K562 (cell line): ENCODE results near the gene MCCC2. TPM values are rescaled to one million over a fixed set of nuclear protein-coding genes. Genes with fewer than 3 reads are reported as not detected.

Experiments
- ASH1L ChIP-seq: fragments of 450-650 bp; IDR thresholded peaks from 2 replicates; pipeline ENCODE4 v1.6.1; 2018; ENCODE audit warnings: borderline replicate concordance, mild to moderate bottlenecking, low read depth; ENCODE audit not compliant: partially characterized antibody
- CBX8 ChIP-seq: fragments of 200-600 bp; sonication (generic); IDR thresholded peaks from 2 replicates; pipeline ENCODE4 v1.6.1; 2012; ENCODE audit warnings: borderline replicate concordance, mixed run types, low read depth, mild to moderate bottlenecking, moderate library complexity, mixed read lengths, low read length, control low read depth, inconsistent platforms; ENCODE audit not compliant: poor library complexity, severe bottlenecking; ENCODE audit errors: extremely low read depth
- DACH1 ChIP-seq: fragments of 450-650 bp; IDR thresholded peaks from 2 replicates; pipeline ENCODE4 v1.6.1; 2018; ENCODE audit not compliant: partially characterized antibody
- ESRRB ChIP-seq: fragments of 250-450 bp; sonication (Bioruptor Pico); IDR thresholded peaks from 2 replicates; pipeline ENCODE4 v1.5.0; 2020; ENCODE audit warnings: mild to moderate bottlenecking, moderate library complexity, borderline replicate concordance
- EZH2 ChIP-seq: IDR thresholded peaks from 2 replicates; pipeline ENCODE4 v1.6.1; 2012; ENCODE audit warnings: low read depth, mild to moderate bottlenecking, inconsistent platforms, low read length, borderline replicate concordance
- FIP1L1 ChIP-seq: fragments of 200-400 bp; formaldehyde crosslinking; IDR thresholded peaks from 2 replicates; pipeline ENCODE4 v1.6.1; 2018; ENCODE audit warnings: mild to moderate bottlenecking, low read depth, low read length; ENCODE audit not compliant: poor library complexity, severe bottlenecking
- LCOR ChIP-seq: sonication (generic); formaldehyde crosslinking; IDR thresholded peaks from 2 replicates; pipeline ENCODE4 v1.8.0; 2022; ENCODE audit warnings: mild to moderate bottlenecking, missing genetic modification reagents
- MLLT1 ChIP-seq, 2 experiments: fragments of 450-650 bp; IDR thresholded peaks; 2 replicates each; pipeline ENCODE4 v1.6.1; 2016
- NKRF ChIP-seq: fragments of 450-650 bp; IDR thresholded peaks from 2 replicates; pipeline ENCODE4 v1.6.1; 2016; ENCODE audit warnings: borderline replicate concordance
- POLR2AphosphoS5 ChIP-seq: IDR thresholded peaks from 2 replicates; pipeline ENCODE4 v1.6.1; 2011; ENCODE audit warnings: mild to moderate bottlenecking, low read depth, low read length, moderate library complexity; ENCODE audit not compliant: control insufficient read depth, insufficient read depth
- RBM25 ChIP-seq: fragments of 200-400 bp; formaldehyde crosslinking; IDR thresholded peaks from 2 replicates; pipeline ENCODE4 v1.6.1; 2018; ENCODE audit warnings: low read length, low read depth, moderate library complexity; ENCODE audit not compliant: severe bottlenecking
- RHOXF2B ChIP-seq: fragments of 250-450 bp; sonication (Bioruptor Pico); conservative IDR thresholded peaks from 2 replicates; pipeline ENCODE4 v1.5.1; 2021
- SMARCA5 ChIP-seq: fragments of 450-650 bp; IDR thresholded peaks from 2 replicates; pipeline ENCODE4 v1.6.1; 2016
- SRSF1 ChIP-seq: fragments of 200-400 bp; formaldehyde crosslinking; IDR thresholded peaks from 2 replicates; pipeline ENCODE4 v1.6.1; 2017; ENCODE audit warnings: mild to moderate bottlenecking, low read depth, low read length, moderate library complexity
- SRSF9 ChIP-seq: fragments of 200-400 bp; formaldehyde crosslinking; IDR thresholded peaks from 2 replicates; pipeline ENCODE4 v1.6.1; 2017; ENCODE audit warnings: low read depth, low read length, borderline replicate concordance
- ZNF24 ChIP-seq: fragments of 450-650 bp; IDR thresholded peaks from 2 replicates; pipeline ENCODE4 v1.6.1; 2016
- ZNF316 ChIP-seq: fragments of 450-650 bp; IDR thresholded peaks from 2 replicates; pipeline ENCODE4 v1.6.1; 2016
- ZNF696 ChIP-seq: fragments of 250-450 bp; sonication (Bioruptor Pico); conservative IDR thresholded peaks from 2 replicates; pipeline ENCODE4 v1.4.0; 2020; ENCODE audit warnings: mild to moderate bottlenecking, moderate library complexity
- polyA plus RNA-seq, 8 experiments: library from polyadenylated mRNA; depleted of rRNA in 4 of 8; stranded (reverse) in 5 of 8; unstranded in 3 of 8; fragments of >200 nt; fragmentation: Nextera tagmentation in 2 of 8; fragmentation: Illumina TruSeq in 1 of 8; extraction: Ambion mirVana in 2 of 8; extraction: Trizol in 1 of 8; gene quantifications; 2 replicates each; pipeline versions ENCODE4 v1.2.1 to v1.2.3, GENCODE V29; 2011 to 2014; ENCODE audit warnings: inconsistent platforms in 1 of 8, missing spikeins in 1 of 8
- total RNA-seq, 7 experiments: library from RNA; depleted of rRNA in 6 of 7; stranded (reverse); fragments of >200 nt in 6 of 7; fragmentation: Illumina TruSeq in 2 of 7; extraction: Trizol in 2 of 7; gene quantifications; 2 replicates each; pipeline versions ENCODE4 v1.2.1 to v1.2.3, GENCODE V29; 2011 to 2021; ENCODE audit warnings: low replicate concordance in 1 of 7
- TF ChIP-seq, protein P1 (sequence below): fragments of 250-450 bp; sonication (Bioruptor Pico); IDR thresholded peaks from 2 replicates; pipeline ENCODE4 v1.8.0; 2022; ENCODE audit warnings: inconsistent platforms, mild to moderate bottlenecking, moderate library complexity, borderline replicate concordance
- TF ChIP-seq, protein P2 (sequence below), 2 experiments: IDR thresholded peaks; 2 replicates each; pipeline ENCODE4 v1.6.1; 2011; ENCODE audit warnings: borderline replicate concordance in 1 of 2, control low read depth in 1 of 2, low read depth in 1 of 2, low read length in 1 of 2, mild to moderate bottlenecking in 1 of 2, mixed read lengths in 1 of 2, moderate library complexity in 1 of 2; ENCODE audit not compliant: insufficient read depth in 1 of 2, insufficient read length in 1 of 2, poor library complexity in 1 of 2, severe bottlenecking in 1 of 2; ENCODE audit errors: extremely low read depth in 1 of 2

Gene MCCC2
- total and polyA plus RNA-seq, 9 of the 15 experiments (the other 6 are each of a cell fraction or from before 2014, with no cell fraction given), result 17.1 to 77.9 (median 52.5) TPM

DNA sequence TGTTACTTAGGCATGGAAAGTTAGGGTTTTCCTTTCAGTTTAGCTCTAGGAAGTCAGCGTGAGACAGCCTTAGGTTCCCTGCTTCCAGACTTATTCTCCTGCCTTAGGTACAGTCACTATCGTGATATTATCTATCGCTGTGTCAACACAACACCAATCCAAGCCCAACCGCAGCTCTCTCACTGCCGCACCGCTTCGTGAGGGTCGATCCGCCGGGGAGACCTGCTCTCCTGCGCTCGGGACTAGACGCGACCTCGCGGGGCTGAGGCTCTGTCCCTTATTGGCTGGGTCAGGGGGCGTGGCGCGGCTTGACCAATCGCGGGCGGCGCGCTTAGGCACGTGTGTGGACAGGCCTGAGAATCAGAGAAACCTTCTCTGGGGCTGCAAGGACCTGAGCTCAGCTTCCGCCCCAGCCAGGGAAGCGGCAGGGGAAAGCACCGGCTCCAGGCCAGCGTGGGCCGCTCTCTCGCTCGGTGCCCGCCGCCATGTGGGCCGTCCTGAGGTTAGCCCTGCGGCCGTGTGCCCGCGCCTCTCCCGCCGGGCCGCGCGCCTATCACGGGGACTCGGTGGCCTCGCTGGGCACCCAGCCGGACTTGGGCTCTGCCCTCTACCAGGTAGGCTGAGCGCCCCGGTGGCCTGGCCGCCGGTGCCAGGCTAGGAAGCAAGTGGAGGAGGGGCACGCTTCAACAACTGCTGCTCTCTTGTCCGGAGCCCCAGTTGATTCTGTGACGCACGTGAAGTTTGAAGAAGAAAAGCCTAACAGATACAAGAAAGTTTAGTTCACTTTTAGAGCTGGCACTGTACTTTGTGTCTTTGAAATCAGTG lies at the start of gene MCCC2 (continued):
- TF ChIP-seq FIP1L1 (peak; percentile 59), DACH1 (no peak), ASH1L (no peak), ZNF24 (no peak), POLR2AphosphoS5 (peak; percentile 59), ZNF316 (0 out of 2 replicates have a peak, but pooled peaks have one; percentile 9), EZH2 (no peak), RBM25 (peak; percentile 73), LCOR (no peak), SRSF9 (no peak), RHOXF2B (no peak), CBX8 (no peak), ZNF696 (CRISPR knock-in tag) (no peak), NKRF (peak; percentile 85), SMARCA5 (no peak), ESRRB (CRISPR knock-in tag) (no peak), MLLT1 (IDR thresholded peaks at IDR 0.05) (peak in 1 of 2 experiments; percentile 35; a peak in 1 of 4 replicates), SRSF1 (no peak)
- TF ChIP-seq, protein P1, sequence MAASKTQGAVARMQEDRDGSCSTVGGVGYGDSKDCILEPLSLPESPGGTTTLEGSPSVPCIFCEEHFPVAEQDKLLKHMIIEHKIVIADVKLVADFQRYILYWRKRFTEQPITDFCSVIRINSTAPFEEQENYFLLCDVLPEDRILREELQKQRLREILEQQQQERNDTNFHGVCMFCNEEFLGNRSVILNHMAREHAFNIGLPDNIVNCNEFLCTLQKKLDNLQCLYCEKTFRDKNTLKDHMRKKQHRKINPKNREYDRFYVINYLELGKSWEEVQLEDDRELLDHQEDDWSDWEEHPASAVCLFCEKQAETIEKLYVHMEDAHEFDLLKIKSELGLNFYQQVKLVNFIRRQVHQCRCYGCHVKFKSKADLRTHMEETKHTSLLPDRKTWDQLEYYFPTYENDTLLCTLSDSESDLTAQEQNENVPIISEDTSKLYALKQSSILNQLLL (CRISPR knock-in tag), result no peak
- TF ChIP-seq, protein P2, sequence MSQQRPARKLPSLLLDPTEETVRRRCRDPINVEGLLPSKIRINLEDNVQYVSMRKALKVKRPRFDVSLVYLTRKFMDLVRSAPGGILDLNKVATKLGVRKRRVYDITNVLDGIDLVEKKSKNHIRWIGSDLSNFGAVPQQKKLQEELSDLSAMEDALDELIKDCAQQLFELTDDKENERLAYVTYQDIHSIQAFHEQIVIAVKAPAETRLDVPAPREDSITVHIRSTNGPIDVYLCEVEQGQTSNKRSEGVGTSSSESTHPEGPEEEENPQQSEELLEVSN (IDR thresholded peaks at IDR 0.05; ENCODE audit: borderline replicate concordance in 1 of 2, extremely low read depth in 1 of 2, insufficient read depth in 1 of 2, insufficient read length in 1 of 2, low read depth in 1 of 2, low read length in 1 of 2, poor library complexity in 1 of 2, severe bottlenecking in 1 of 2), result peak; percentile 74 to 81
